MM.1S (cell line): ENCODE data around the gene MAP2.
"Not testable (repeated sequence)": the region's sequence is repeated elsewhere in the genome, so short reads cannot be mapped to it uniquely, and the experiment has no call there.

Source experiments
- EZH2 ChIP-seq: fragments of 300-600 bp; sonication (generic); optimal IDR thresholded peaks from 2 replicates; pipeline ENCODE3; 2017; ENCODE audit warnings: low read depth, mild to moderate bottlenecking, antibody characterized with exemption, low read length, mixed read lengths
- TF ChIP-seq, protein P1 (sequence below): fragments of 300-600 bp; sonication (generic); IDR thresholded peaks from 2 replicates; pipeline ENCODE4 v1.5.1; 2016; ENCODE audit warnings: antibody characterized with exemption, low read length, mixed read lengths

DNA sequence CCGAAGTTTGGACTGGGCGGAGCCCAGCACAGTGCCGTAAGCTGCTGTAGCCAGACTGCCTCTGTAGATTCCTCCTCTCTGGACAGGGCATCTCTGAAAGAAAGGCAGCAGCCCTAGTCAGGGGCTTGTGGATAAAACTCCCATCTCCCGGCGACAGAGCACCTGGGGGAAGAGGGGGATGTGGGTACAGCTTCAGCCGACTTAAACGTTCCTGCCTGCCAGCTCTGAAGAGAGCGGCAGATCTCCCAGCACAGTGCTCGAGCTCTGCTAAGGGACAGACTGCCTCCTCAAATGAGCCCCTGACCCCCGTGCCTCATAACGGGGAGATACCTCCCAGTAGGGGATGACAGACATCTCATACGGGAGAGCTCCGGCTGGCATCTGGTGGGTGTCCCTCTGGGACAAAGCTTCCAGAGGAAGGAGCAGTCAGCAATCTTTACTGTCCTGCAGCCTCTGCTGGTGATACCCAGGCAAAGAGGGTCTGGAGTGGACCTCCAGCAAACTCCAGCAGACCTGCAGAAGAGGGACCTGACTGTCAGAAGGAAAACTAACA, 71.3 kb downstream of the MAP2 start:
- TF ChIP-seq, protein P1, sequence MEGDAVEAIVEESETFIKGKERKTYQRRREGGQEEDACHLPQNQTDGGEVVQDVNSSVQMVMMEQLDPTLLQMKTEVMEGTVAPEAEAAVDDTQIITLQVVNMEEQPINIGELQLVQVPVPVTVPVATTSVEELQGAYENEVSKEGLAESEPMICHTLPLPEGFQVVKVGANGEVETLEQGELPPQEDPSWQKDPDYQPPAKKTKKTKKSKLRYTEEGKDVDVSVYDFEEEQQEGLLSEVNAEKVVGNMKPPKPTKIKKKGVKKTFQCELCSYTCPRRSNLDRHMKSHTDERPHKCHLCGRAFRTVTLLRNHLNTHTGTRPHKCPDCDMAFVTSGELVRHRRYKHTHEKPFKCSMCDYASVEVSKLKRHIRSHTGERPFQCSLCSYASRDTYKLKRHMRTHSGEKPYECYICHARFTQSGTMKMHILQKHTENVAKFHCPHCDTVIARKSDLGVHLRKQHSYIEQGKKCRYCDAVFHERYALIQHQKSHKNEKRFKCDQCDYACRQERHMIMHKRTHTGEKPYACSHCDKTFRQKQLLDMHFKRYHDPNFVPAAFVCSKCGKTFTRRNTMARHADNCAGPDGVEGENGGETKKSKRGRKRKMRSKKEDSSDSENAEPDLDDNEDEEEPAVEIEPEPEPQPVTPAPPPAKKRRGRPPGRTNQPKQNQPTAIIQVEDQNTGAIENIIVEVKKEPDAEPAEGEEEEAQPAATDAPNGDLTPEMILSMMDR = not testable (repeated sequence)
- TF ChIP-seq EZH2 = not testable (repeated sequence)
